Caco-2 (cell line): ENCODE measurements around the gene FARS2. TPM values are rescaled to one million over a fixed set of nuclear protein-coding genes. Genes with fewer than 3 reads are reported as not detected.

ENCODE experiments used
- BruUV-seq: library from RNA; stranded (reverse); fragments of 400-500 nt; replicated peaks from 2 replicates; lab custom pipeline; 2021; lab: Mats Ljungman, UMichigan
- CTCF ChIA-PET: fragments of 300-600 bp; sonication (Branson Sonifier 250); formaldehyde crosslinking; loops from one replicate; lab custom pipeline; 2022; ENCODE audit warnings: antibody characterized with exemption; lab: Charles Lee
- POLR2A ChIA-PET: fragments of 300-600 bp; sonication (Branson Sonifier 250); formaldehyde crosslinking; loops from one replicate; lab custom pipeline; 2022; ENCODE audit warnings: antibody characterized with exemption; lab: Charles Lee
- DNase-seq, 2 experiments: peaks; one replicate each; pipeline versions ENCODE4 v3.0.0 to v3.0.0-alpha.2; 2020 to 2022
- H3K27me3 ChIP-seq: replicated peaks from 2 replicates; pipeline ENCODE4 v1.6.0; 2011; ENCODE audit warnings: low read length; ENCODE audit not compliant: control insufficient read depth, insufficient read depth
- H3K36me3 ChIP-seq: 2 replicates; pipeline ENCODE4 v1.5.1; 2011; ENCODE audit warnings: low read length; ENCODE audit not compliant: control insufficient read depth, insufficient read depth
- H3K4me1 ChIP-seq: fragments of 250-450 bp; sonication (Bioruptor Pico); 2 replicates; pipeline ENCODE4 v1.5.1; 2020; ENCODE audit warnings: mild to moderate bottlenecking
- H3K4me3 ChIP-seq: 2 replicates; pipeline ENCODE4 v1.5.1; 2011; ENCODE audit warnings: low read depth, mild to moderate bottlenecking, control low read depth, low read length
- H3K9me3 ChIP-seq: fragments of 250-450 bp; sonication (Bioruptor Pico); 2 replicates; pipeline ENCODE4 v1.5.1; 2020; ENCODE audit warnings: mild to moderate bottlenecking, moderate library complexity
- H3K27ac Mint-ChIP-seq: one replicate; pipeline ENCODE4 v1.8.0; 2022; ENCODE audit warnings: mixed read lengths; ENCODE audit not compliant: unreplicated experiment
- H3K27me3 Mint-ChIP-seq: one replicate; pipeline ENCODE4 v1.8.0; 2022; ENCODE audit warnings: mixed read lengths; ENCODE audit not compliant: insufficient read depth, unreplicated experiment
- H3K36me3 Mint-ChIP-seq: one replicate; pipeline ENCODE4 v1.8.0; 2022; ENCODE audit warnings: mild to moderate bottlenecking, mixed read lengths; ENCODE audit not compliant: insufficient read depth, unreplicated experiment
- H3K4me1 Mint-ChIP-seq: one replicate; pipeline ENCODE4 v1.8.0; 2022; ENCODE audit warnings: low read depth, mixed read lengths; ENCODE audit not compliant: unreplicated experiment
- H3K4me3 Mint-ChIP-seq: one replicate; pipeline ENCODE4 v1.8.0; 2022; ENCODE audit warnings: mild to moderate bottlenecking, moderate library complexity, mixed read lengths; ENCODE audit not compliant: unreplicated experiment
- H3K9me3 Mint-ChIP-seq: one replicate; pipeline ENCODE4 v1.8.0; 2022; ENCODE audit warnings: mixed read lengths; ENCODE audit not compliant: unreplicated experiment
- CTCF ChIP-seq, 2 experiments: fragments of 200-600 bp in 1 of 2; IDR thresholded peaks; 1 replicate in 1 of 2; 2 replicates in 1 of 2; pipeline versions ENCODE4 v1.5.1 to v1.8.0; 2011 to 2022; ENCODE audit warnings: antibody characterized with exemption in 1 of 2, control low read depth in 1 of 2, inconsistent platforms in 1 of 2, low read depth in 1 of 2, low read length in 1 of 2, mild to moderate bottlenecking in 1 of 2, moderate library complexity in 1 of 2; ENCODE audit not compliant: insufficient read depth in 1 of 2, severe bottlenecking in 1 of 2, unreplicated experiment in 1 of 2
- intact Hi-C: fragments of 100-400 bp; cut with micrococcal nuclease; formaldehyde crosslinking; loops from one replicate; pipeline ENCODE4 v1.10.0; 2022; ENCODE audit not compliant: unreplicated experiment
- total RNA-seq: library from RNA; stranded (reverse); gene quantifications from 2 replicates; pipeline ENCODE4 v1.2.3, GENCODE V29; 2022

Gene FARS2
- total RNA-seq, 1 experiment from 2014 or later = 15.4 TPM

DNA sequence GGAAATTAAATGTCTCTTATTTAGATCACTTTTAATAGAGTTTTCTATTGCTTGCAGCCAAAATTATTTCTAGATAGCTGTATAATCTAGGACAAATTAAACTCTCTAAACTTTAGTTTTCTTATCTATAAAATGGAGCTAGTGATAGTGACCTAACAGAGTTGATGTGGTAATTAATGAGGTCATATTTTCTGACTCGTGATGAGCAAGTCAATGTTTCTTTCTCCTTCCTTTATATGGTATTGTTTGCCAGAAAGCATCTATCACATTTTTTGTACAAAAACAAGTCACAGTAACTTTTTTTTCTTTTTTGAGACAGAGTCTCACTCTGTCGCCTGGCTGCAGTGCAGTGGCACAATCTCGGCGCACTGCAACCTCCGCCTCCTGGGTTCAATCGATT is 267.7 kb downstream of the FARS2 start:
- H3K36me3 ChIP-seq = no peaks in the 10 kb centered on the region
- Mint-ChIP-seq H3K27me3 (no peaks in the 10 kb centered on the region), H3K27ac (no peak overlapping the region), H3K9me3 (no peaks in the 10 kb centered on the region), H3K4me3 (no peak overlapping the region), H3K36me3 (no peaks in the 10 kb centered on the region), H3K4me1 (no peaks in the 10 kb centered on the region)
- H3K4me1 ChIP-seq = no peaks in the 10 kb centered on the region
- H3K4me3 ChIP-seq = no peak overlapping the region
- no peaks in the 10 kb centered on the region for H3K9me3 ChIP-seq
- DNase-seq = no peak
- POLR2A ChIA-PET = no interaction called here
- H3K27me3 ChIP-seq = no peaks in the 10 kb centered on the region
- BruUV-seq = no TSS peak
- no peak for TF ChIP-seq CTCF (IDR thresholded peaks at IDR 0.05; ENCODE audit: insufficient read depth in 1 of 2, low read depth in 1 of 2, low read length in 1 of 2, severe bottlenecking in 1 of 2, unreplicated experiment in 1 of 2)
- CTCF ChIA-PET = no interaction called here
- intact Hi-C loops = no loop called here

DNA sequence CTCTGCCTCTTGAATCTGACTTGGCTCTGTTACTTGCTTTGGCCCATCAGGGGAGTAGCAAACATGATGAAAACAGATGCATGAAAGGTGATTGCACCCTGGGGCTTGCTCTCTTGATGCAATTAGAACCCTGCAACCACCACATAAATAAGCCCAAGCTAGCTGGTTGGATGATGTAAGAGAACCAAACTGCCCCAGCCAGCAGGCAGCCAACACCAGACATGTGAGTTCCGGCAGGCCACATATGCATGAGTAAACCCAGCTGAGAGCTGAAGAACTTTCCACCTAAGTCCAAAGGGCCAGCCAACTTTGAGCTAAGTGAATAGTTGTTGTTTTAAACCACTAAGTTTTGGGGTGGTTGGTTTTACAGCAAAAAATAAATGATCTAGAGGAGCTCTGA is 268.4 kb downstream of the FARS2 start:
- Mint-ChIP-seq H3K36me3 (no peaks in the 10 kb centered on the region), H3K4me3 (no peak overlapping the region), H3K9me3 (no peaks in the 10 kb centered on the region), H3K27ac (no peak overlapping the region), H3K4me1 (no peaks in the 10 kb centered on the region), H3K27me3 (no peaks in the 10 kb centered on the region)
- Histone ChIP-seq H3K27me3 (no peaks in the 10 kb centered on the region), H3K4me3 (no peak overlapping the region), H3K36me3 (no peaks in the 10 kb centered on the region), H3K4me1 (no peaks in the 10 kb centered on the region), H3K9me3 (no peaks in the 10 kb centered on the region)
- no peak for DNase-seq
- intact Hi-C loops = no loop called here
- no peak for TF ChIP-seq CTCF (IDR thresholded peaks at IDR 0.05; ENCODE audit: insufficient read depth in 1 of 2, low read depth in 1 of 2, low read length in 1 of 2, severe bottlenecking in 1 of 2, unreplicated experiment in 1 of 2)
- ChIA-PET POLR2A (no interaction called here), CTCF (no interaction called here)
- no TSS peak for BruUV-seq

DNA sequence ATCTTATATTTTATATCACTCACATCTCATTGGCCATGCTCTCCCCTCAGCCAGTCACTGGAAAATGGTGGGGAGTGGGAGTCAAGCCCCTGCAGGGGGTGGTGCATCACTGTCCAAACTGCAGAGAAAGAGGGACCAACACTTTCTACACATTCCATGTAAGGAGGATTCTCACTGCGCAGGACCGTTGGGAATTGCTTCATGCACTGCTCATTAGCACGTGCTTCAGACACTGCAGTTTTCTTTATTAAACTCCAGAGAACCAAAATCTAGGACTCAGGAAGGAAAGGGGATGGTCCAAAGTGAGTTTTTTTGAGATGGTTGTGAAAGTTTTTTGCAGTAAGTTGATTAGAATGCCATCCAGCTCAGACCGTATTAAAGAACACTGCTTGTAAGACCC is 269.8 kb downstream of the FARS2 start:
- no TSS peak for BruUV-seq
- Histone ChIP-seq H3K4me3 (no peak overlapping the region), H3K36me3 (no peaks in the 10 kb centered on the region), H3K9me3 (no peaks in the 10 kb centered on the region), H3K27me3 (no peaks in the 10 kb centered on the region), H3K4me1 (no peaks in the 10 kb centered on the region)
- Mint-ChIP-seq H3K36me3 (no peaks in the 10 kb centered on the region), H3K27ac (no peak overlapping the region), H3K27me3 (no peaks in the 10 kb centered on the region), H3K9me3 (no peaks in the 10 kb centered on the region), H3K4me1 (no peaks in the 10 kb centered on the region), H3K4me3 (no peak overlapping the region)
- TF ChIP-seq CTCF (IDR thresholded peaks at IDR 0.05; ENCODE audit: insufficient read depth in 1 of 2, low read depth in 1 of 2, low read length in 1 of 2, severe bottlenecking in 1 of 2, unreplicated experiment in 1 of 2) = no peak
- CTCF ChIA-PET = no interaction called here
- intact Hi-C loops = no loop called here
- no peak for DNase-seq
- POLR2A ChIA-PET = no interaction called here
